HG02759 (cell line): ENCODE measurements around the gene ABCB9.

Experiments
- ATAC-seq: cut with Tn5 transposase; IDR thresholded peaks from one replicate; pipeline ENCODE4 v1.9.1; 2021; ENCODE audit warnings: mild to moderate bottlenecking, moderate library complexity; ENCODE audit not compliant: unreplicated experiment

ABCB9 gene

DNA sequence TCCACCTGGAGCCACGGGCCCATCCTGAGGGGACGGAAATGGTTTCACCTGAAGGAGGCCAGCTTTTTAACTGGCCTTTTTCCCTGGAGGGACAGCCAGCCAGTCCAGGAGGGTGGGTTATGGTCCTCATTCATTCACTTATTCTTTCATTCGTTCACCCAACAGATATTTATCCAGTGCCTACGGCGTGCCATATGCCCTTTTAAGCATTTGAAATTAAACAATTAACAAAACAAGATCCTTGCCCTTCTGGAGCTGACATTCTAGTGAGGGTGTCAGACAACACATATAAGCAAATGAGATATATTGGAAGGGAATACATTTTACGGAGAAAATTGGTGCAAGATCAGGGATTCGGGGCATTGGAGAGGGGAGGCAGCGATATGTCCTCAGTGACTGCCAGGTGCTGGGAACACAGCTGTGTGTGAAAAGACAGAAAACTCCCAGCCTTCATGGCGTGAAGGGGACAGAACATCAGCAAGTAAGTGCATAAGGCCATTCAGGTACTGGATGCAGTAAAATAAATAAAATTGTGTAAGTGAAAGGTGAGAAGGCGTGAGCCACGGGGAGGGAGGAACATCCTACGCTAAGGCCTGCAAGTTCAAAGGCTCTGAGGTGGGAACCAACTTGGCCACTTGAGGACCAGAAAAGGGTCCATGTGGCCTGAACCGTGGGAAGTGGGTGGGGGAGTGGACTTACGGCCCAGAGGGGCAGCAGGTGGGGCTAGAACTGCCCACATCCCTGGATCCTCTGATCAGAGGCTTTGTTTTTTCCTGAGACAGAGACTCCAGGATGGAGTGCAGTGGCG is 684 bp upstream of the ABCB9 start:
- no peak for ATAC-seq

DNA sequence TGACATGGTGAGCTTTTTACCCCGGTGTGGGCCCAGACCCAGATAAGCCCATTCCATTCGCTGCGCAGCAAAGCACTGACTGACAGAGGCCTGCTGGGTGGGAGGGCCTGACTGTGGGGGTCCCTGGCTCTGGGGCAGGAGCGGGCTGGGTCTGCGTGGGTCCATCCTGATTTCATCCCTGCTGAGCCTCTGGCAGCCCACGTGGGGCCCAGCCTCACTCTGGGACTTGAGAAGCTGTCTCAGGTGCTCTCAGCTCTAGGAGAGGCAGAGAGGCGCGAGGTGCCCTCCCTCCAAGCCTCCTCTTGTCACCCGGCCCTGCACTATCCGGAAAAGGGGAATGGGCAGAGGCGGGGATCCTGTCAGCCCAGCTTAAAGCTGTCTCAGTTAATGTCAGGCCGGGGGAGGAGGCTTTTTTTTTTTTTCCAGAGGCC is 927 bp downstream of the ABCB9 start:
- ATAC-seq: no peak

DNA sequence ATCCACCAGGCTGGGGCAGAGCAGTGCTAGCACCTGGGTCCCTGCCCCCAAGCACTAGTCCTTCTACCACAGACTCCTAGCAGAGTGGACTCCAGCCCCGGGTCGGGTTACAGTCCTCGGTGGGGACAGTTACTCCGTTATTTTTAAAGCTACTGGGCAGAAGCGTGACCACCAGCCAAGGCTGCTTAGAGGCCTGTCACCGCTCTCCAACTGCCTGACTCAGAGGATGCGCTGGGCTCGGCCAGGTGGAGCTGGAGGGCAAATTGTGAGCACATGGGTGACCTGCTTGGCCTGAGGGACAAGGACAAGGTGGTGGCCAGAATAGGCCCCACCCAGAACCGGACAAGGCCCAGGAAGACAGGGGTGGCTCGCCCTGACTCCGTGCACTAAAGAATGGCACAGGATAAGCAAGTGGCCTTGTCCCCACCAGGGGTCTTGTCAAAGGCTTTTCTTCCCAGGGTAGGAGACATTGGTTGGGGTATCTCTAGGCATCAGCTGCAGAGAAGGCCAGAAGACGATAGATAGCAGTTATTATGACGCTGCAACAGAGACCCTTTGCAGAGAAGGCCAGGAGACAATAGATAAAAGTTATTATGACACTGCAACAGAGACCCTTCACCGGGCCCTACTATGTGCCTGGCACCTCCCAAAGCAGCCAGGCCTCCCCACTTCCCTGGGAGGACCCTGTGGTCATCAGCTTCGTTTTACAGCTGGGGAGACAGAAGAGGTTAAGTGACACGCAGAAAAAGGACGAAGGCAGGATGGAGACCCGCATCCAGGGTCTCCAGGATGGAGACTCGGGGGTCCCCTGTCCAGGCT is 1.6 kb downstream of the ABCB9 start:
- ATAC-seq: no peak

DNA sequence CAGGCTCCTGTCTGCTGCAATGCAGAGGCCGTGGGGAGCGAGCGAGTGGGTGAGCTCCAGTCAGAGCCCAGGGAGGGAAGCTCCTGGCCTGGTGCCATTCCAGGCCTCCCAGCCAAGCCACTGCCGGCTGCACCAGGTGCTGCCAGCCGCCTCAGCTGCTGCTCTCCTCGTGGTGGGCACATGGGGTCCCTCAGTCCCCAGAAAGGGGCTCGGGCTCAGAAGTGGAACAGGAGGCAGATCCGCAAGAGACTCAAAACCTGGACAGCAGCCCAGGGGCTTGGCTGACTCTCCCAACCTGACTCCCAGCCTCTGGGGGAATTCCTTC is 2.4 kb downstream of the ABCB9 start:
- ATAC-seq: no peak

DNA sequence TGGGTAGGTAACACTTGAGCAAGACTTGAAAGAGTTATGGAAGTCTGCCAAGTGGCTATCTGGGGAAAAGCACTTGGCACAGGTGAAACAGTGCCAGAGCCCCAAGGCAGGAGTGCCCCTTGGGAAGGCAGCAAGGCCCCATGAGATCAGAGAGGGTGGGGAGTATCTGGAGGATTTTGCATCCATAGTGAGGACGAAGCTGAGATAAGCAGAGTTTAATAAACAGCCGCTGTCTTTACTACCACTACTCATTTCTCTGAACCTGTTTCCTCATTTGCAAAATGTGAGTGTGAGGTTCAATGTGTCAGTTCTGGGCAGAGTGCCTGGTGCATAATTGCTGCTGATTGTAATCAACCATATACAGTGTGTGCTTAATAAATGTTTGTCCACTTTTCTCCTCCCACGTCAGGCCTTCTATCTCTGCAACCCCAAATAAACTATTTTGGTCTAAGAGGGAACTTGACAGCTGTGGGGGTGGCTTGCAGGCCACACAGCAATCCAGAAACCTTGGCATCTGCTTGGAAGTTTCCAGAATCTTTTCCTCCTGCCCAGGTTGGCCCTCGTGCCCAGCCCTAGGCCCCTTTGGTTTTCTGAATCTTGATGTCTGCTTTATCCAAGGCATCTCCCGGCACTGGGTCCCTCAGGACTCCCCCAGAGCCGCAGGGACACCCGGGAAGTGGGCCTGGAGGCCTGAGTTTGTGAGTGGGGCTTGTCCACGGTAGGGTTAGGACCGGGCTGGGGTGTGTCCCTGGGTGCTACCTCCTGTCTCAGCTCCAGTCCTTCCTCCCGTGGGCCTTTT is 4.5 kb downstream of the ABCB9 start:
- ATAC-seq: no peak

DNA sequence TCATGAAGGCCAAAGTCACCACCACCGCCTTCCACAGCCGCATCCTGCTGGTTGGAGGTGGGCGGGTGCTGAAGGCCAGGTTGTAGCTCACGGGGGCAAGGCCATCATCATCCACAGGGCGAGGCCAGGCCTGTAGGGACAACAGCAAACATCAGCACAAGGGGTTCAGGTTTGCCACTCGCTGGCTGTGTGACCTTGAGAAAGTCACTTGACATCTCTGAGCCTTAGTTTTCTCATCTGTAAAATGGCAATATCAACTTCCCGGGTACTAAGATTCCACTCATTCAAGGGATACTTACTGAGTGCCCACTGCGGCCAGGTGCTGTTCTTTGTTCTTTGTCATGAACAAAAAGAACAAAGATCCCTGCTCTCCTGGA is 6.1 kb downstream of the ABCB9 start:
- no peak for ATAC-seq

DNA sequence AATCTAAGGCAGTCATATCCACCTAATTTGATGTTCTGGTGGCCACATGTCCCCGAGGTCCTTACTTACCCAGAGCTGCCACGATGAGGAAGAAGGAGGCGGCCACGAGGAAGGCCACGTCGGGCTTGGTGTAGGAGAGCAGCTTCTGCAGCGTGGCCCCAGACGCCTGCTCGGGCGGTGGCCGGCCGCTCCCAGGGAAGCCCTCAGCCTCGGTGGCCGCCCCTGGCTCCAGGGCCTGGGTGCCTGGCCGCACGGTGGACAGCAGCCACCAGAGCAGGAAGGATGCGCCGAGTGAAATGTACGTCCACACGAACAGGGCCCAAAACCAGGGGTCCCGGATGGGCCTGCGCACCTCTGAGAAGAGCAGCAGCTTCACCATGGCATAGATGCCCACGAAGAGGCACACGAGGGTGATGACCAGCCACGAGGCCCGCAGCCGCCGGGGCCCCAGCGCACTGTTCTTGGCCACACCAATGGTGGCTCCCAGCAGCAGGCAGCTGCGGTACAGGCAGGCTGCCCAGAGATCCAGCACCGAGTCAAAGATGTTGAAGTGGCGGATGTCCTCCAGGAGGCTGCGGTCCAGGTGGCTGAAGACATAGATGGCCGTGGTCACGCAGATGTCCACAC is 6.6 kb downstream of the ABCB9 start:
- no peak for ATAC-seq

DNA sequence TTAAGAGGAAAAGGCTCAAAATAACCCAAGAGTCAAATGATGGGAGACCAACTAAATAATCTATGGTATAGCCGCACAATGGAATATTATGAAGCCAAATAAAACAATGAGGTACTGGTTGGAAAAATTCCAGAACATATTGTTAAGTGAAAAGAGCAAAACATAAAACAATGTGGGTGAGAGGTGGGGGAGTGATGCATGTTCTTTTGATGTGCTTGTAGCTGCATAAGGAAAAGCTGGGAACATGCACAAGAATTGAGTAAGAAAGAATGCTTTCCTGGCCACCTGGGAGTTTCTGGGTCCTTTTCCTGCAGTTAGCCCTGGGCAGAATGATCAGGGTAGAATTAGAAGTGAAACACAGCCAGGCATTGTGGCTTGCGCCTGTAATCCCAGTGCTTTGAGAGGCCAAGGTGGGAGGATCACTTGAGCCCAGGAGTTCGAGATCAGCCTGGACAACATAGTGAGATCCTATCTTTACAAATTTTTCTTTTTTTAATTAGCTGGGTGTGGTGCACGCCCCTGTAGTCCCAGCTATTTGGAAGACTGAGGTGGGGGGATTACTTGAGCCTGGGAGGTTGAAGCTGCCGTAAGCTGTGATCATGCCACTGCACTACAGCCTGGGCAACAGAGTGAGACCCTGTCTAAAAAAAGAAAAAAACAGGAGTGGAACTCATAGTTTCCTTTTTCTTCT is 7.9 kb downstream of the ABCB9 start:
- no peak for ATAC-seq

DNA sequence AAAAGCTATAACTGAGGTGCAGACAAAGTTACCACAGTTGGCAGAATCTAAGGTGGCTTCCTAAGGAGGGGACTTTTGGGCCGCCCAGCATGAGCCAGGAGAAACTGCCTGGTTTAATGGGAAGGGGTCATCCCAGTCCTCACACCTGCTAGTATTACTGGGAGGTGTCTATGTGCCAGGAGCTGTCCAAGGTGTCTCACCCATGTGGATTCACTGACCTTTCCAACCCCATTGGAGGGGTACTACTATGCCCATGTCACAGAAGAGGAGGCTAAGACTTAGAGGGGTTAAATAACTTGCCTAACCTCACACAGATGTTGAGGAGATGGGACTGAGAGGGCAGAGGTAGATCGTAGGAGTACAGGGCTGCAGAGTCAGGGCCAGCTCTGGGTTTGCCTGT is 10.2 kb downstream of the ABCB9 start:
- no peak for ATAC-seq

DNA sequence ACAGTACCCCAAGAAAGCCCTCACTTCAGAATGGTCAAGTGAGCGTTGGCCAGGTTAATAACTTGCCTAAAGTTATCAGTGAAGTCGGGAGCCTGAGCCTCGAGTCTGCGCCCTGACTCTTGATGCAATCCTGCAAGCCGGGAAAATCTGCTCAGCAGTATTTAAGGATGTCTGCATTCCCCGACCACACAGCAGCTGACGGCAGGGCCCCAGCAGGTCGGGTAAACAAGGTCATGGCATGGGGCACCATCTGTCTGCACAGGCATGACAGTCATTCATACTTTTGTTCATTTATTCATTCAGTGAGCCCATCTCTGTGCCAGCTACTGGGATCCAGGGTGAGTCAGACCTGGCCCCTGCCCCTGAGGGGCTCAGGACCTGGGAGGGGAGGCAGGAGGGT is 11.1 kb downstream of the ABCB9 start:
- no peak for ATAC-seq

DNA sequence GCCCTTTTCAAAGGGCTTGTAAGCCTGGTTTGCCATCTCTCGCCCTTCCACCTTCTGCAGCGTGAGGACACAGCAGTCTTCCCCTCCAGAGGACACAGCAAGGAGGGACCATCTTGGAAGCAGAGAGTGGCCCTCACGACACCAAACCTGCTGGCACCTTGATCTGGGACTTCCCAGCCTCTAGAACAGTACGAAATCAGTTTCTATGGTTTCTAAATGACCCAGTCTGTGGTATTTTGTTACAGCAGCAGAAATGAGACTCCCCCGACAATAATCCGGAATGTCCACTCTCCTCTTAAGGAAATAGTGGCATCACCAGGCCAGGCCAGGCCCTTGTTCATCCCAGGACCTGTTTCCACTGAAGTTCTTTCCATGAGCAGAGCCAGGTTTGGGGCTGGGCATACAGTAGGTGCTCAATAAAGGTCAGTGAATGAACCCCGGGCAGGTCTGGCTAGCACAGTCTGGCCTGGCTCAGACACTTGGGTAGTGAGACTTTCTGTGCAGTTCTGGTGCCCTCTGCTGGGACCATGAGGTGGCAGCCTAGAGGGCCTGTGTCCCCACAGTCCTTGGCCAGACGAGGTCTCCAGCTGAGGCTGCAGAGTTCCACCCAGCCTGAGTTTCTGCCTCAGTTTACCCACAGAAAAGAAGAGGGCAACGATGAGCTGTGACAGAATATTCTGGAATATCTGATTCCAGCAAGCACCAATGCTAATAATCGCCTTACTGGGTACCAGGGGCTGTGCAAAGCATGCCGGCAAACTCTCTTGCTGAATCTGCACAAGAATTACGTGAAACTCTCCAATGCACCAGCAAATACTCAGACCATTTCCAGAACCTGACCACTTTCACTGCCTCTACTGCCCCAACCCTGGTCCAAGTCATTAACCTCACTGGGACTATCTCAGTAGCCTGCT is 14.0 kb downstream of the ABCB9 start:
- ATAC-seq: peak; percentile 69

DNA sequence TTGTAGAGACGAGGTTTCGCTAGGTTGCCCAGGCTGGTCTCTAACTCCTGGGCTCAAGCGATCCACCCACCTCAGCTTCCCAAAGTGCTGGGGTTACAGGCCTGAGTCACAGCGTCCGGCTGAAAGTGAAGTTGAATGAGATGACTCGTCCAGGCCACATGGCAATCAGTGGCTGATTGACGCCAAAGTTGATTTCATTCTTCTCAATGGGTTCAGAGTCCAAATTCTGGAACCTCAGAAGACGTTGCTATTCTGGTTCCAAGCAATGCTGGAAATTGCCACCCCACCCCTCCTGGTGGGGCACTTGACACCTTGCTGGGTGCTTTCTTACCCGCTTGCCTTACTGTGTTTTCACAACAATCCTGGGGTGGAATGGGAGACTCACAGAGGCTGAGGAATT is 14.9 kb downstream of the ABCB9 start:
- ATAC-seq: no peak

DNA sequence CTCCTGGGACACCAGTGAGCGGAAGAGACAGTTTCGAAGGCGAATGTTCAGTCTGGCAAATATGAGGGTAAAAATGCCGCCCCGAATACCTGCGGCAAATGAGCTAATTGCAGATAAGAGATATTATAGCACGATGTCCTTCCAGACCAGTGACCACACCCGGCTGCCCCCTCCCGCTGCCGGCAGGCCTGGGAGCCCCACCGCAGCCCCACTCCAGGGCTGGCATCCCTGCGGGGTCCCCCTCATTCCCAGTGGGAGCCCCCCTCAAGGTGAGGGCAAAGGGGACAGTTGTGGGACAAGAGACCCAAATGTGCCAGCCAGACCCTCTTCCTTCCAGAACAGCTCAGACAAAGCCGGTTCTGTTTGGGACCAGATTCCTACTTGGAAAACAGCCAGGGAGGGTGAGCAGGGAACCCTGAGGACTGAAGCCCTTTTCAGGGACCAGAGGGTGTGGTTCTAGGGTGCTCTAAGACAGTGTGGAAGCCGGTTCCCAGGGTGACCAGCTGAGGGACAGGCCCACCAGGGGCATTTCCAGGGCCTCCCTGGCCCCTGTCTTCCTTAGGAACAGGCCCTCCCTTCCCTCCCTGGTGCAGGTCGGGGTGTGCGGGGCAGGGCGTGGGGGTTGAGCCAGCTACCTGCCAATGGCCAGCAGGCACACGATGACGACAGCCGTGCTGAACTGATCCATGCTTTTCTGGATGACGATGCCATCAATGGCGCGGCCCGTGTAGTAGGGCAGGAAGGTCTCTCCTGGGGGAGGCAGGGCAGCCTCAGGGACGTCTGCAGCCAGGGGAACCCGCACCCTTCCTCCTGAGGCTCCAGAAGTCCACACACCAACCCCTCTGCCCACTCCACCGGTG is 16.2 kb downstream of the ABCB9 start:
- no peak for ATAC-seq

DNA sequence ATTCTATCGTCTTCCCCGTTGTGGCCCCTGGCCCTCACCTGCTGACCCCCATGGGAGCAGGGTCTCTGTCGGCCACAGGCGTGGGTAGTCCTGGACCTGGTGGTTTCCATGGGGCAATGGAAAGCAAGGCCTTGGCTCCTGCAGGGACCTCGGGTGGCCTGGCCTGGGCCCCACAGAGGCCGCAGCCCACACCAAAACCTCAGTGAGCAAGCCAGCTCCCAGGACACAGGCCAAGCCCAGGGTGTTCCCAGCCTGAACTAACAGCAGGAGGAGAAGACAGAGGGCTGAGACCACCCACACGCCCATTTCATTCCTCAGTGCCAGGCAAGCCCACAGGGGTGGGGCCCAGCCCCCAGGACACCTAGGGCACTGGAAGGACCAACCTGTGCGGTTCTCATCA is 16.9 kb downstream of the ABCB9 start:
- ATAC-seq: no peak

DNA sequence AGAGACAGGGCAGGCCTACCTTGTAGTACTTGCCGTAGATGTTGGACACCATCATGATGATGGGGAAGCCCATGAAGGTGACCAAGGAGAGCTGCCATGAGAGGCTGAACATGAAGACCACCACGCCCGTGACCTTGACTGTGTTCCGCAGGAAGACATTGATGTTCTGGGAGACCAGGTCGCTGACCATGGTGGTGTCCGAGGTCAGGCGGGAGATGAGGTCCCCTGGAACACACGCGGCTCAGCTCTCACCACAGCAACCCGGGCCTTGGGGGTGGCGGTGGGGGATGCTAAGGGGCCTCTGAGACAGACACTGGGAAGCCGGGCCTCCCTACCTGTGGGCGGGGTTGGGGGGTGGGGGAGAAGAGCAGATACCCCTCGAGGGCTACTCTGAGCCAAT is 17.7 kb downstream of the ABCB9 start:
- no peak for ATAC-seq

DNA sequence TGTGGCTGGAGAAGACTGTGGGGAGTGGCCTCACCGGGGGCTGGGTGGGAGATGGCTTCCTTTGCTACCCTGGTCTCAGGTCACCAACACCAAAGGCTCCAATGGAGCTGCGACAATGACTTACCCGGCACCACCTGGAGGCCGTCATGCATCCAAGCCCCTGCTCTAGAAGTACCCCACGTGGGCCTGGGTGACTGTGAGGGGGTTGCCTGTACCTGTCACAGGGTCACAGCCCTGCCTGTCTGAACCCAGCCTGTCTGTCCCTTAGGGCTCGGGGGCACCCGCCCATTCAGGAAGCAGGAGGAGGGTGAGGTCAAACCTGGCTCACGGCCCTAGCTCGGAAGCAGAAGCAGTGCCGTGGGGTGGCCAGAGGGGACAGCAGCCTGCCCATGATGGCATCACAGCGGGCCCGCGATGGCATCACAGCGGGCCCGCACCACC is 18.9 kb downstream of the ABCB9 start:
- ATAC-seq: peak; percentile 8

DNA sequence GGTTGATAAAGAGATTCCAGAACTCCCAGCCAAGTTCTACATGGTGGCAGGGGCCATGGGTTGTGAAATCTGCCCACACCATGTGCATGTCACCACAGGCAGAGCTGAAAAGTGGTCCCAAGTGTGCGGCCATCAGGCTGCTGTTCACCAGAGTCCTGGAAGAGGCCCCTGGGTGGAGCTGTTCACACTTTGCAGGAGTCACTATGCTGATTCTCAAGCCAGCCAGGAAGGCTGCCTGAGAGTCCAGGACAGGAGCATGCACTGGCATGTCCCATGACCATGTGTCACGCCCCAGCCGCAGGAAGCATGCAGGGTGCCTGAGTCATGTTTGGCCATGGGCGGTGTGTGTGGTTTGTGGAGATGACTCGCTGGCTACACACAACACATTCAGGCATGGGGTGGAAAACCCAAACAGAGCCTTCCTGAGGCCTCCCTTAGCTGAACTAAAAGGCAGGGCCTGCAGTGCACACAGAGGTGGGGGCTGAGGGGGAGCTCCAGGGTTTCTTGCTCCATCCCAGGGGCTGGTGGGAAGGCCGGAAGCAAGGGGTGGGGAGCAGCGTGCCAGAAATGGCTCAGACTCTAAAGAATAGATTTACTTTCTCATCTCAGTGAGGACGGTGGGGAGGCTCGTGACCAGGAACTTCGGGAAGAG is 19.4 kb downstream of the ABCB9 start:
- peak; percentile 85 for ATAC-seq
